Naive B cell (primary cell): ENCODE measurements around the gene OTOP2. TPM values are rescaled to one million over a fixed set of nuclear protein-coding genes. Genes with fewer than 3 reads are reported as not detected.
A peak's percentile ranks its signal among the peaks of the same experiment; 100 is the strongest.
"Not testable (repeated sequence)": the region's sequence is repeated elsewhere in the genome, so short reads cannot be mapped to it uniquely, and the experiment has no call there.

Source experiments
- ATAC-seq, 2 donors: fragments of 150-1000 bp; cut with Tn5 transposase; 2 replicates each; pipeline ENCODE4 v1.10.0; 2021; ENCODE audit warnings: low read depth in 2 of 2, mild to moderate bottlenecking in 2 of 2, moderate library complexity in 2 of 2
- DNase-seq: peaks from one replicate; pipeline ENCODE4 v3.0.0; 2022
- H3K27ac Mint-ChIP-seq, 6 donors: one replicate each; pipeline ENCODE4 v1.8.0; 2020 to 2022; ENCODE audit warnings: mild to moderate bottlenecking in 6 of 6, mixed read lengths in 6 of 6, moderate library complexity in 5 of 6, inconsistent platforms in 2 of 6
- H3K27me3 Mint-ChIP-seq, 3 donors: one replicate each; pipeline ENCODE4 v1.8.0; 2021 to 2022; ENCODE audit warnings: mixed read lengths in 3 of 3, mild to moderate bottlenecking in 1 of 3
- H3K36me3 Mint-ChIP-seq, 2 donors: one replicate each; pipeline ENCODE4 v1.8.0; 2020 to 2022; ENCODE audit warnings: mixed read lengths in 2 of 2, inconsistent platforms in 1 of 2, mild to moderate bottlenecking in 1 of 2
- H3K4me1 Mint-ChIP-seq, 3 donors: one replicate each; pipeline ENCODE4 v1.8.0; 2020 to 2022; ENCODE audit warnings: mixed read lengths in 3 of 3, inconsistent platforms in 1 of 3, mild to moderate bottlenecking in 1 of 3, moderate library complexity in 1 of 3
- H3K4me3 Mint-ChIP-seq, 8 donors: one replicate each; pipeline ENCODE4 v1.8.0; 2020 to 2022; ENCODE audit warnings: mild to moderate bottlenecking in 8 of 8, mixed read lengths in 8 of 8, moderate library complexity in 8 of 8, inconsistent platforms in 2 of 8
- H3K9me3 Mint-ChIP-seq, 7 donors: one replicate each; pipeline ENCODE4 v1.8.0; 2020 to 2022; ENCODE audit warnings: mixed read lengths in 7 of 7, mild to moderate bottlenecking in 5 of 7, inconsistent platforms in 2 of 7, moderate library complexity in 1 of 7
- polyA plus RNA-seq, 6 donors: library from polyadenylated mRNA; unstranded; fragments of 300-500 nt; fragmentation: Illumina TruSeq; gene quantifications; one replicate each; pipeline ENCODE4 v1.2.3, GENCODE V29; 2021; ENCODE audit warnings: low read depth in 6 of 6

Gene OTOP2
- polyA plus RNA-seq, 6 donors from 2014 or later: not detected

DNA sequence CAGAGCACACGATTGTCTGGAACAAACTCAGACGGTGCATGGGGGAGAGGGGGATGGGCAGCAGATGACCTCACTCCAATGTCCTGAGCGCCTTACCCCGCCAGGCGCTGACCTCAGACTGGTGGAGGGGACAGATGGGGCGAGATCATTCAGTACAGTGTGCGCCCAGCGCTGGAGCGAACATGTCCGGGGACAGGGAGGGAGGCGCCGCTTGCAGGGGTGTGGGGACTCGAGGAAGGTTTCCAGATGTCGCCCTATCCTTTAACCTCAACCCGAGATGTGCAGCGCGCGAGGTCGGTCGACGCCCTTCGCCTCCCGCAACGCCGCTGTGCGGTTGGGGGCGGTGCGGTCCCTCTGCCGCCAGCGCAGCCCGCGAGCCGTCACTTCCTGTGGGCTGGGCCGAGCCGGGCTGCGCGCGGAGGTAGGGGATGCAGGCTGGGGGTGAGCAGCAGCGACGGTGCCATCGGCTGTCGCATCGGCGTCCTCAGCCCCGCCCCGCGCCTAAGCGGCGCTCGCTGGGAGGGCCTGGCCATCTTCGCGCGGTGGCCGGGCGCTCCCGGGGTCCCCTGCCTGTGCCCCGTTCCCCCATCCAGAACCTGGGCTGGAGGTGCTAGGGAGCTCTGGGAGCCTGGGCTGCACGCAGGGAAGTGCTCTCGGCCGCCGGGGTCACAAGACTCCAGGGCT, 58.0 kb downstream of the OTOP2 start:
- Mint-ChIP-seq H3K9me3 (no peaks in the 10 kb centered on the region), H3K4me1 (peaks cover 10 to 22% (median 14%) of the 10 kb centered on the region in 3 donors), H3K27me3 (peaks cover 16 to 41% (median 28%) of the 10 kb centered on the region in 3 donors), H3K4me3 (peak overlapping the region; percentile 77 to 95 (median 92)), H3K36me3 (no peaks in the 10 kb centered on the region), H3K27ac (peak overlapping the region in 4 of 6 donors; percentile 52 to 90 (median 62))
- DNase-seq (peak; percentile 71), ATAC-seq (peak; percentile 94)

DNA sequence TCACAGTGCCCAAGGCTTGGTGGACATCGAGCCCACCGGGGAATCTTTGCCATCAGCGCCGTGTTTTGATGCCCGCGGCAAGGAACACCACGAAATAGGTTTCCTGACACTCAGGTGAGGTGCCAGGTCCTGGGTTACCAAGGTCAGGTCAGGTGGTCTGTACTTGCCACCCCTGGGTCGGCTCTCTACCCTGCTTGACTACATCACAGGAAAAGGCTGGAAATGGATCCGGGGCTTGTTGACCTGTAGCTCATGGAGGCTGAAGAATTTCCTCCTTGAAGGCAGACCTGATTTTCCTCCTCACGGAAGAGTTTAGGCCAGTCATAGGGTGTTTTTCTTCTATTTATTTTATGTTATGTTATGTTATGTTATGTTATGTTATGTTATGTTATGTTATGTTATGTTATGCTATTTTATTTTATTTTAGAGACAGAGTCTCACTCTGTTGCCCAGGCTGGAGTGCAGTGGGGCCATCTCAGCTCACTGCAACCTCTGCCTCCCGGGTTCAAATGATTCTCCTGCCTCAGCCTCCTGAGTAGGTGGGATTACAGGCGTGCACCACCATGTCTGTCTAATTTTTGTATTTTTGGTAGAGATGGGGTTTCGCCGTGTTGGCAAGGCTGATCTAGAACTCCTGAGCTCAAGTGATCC, 58.7 kb downstream of the OTOP2 start:
- Mint-ChIP-seq H3K27me3 (peaks cover 19 to 39% (median 25%) of the 10 kb centered on the region in 3 donors), H3K4me3 (peak overlapping the region; percentile 66 to 95 (median 82)), H3K27ac (peak overlapping the region in 2 of 6 donors; percentile 59 to 66), H3K4me1 (peaks cover 11 to 25% (median 16%) of the 10 kb centered on the region in 3 donors)
- H3K36me3 Mint-ChIP-seq, ATAC-seq, DNase-seq, H3K9me3 Mint-ChIP-seq: not testable (repeated sequence)

Other genes with a start within 250 kb of the OTOP2 start
- 1 to 10 TPM in 2 of 6 donors, under 1 TPM in 4; 0.22 to 3.2 (median 0.43) TPM for gene CD300LF, start 211.3 kb upstream of the OTOP2 start, polyA plus RNA-seq
- 10 to 100 TPM; 49.2 to 85.5 (median 56.4) TPM for gene RAB37, start 187.0 kb upstream of the OTOP2 start, polyA plus RNA-seq
- gene NHERF1, start 175.6 kb upstream of the OTOP2 start, polyA plus RNA-seq: 100 to 1,000 TPM in 3 of 6 donors, 10 to 100 TPM in 3; 66.4 to 122 (median 95.9) TPM
- 10 to 100 TPM in 5 of 6 donors, 1 to 10 TPM in 1; 9.6 to 29.0 (median 15.6) TPM for gene NAT9, start 147.9 kb upstream of the OTOP2 start, polyA plus RNA-seq
- under 1 TPM in 2 of 6 donors, not detected in 4; 0.04 to 0.05 TPM for gene GRIN2C, start 64.4 kb upstream of the OTOP2 start, polyA plus RNA-seq
- gene FDXR, start 51.3 kb upstream of the OTOP2 start, polyA plus RNA-seq: 1 to 10 TPM in 5 of 6 donors, not detected in 1; 1.2 to 6.1 (median 3.9) TPM
- gene FADS6, start 30.6 kb upstream of the OTOP2 start, polyA plus RNA-seq: not detected
- not detected for gene USH1G, start 1.0 kb upstream of the OTOP2 start, polyA plus RNA-seq
- not detected for gene OTOP3, start 11.6 kb downstream of the OTOP2 start, polyA plus RNA-seq
- under 1 TPM in 2 of 6 donors, not detected in 4; 0.08 to 0.23 TPM for gene HID1, start 48.5 kb downstream of the OTOP2 start, polyA plus RNA-seq
- not detected for gene CDR2L, start 63.4 kb downstream of the OTOP2 start, polyA plus RNA-seq
- 10 to 100 TPM; 32.4 to 47.3 (median 39.6) TPM for gene MRPL58, start 88.4 kb downstream of the OTOP2 start, polyA plus RNA-seq
- gene ATP5PD, start 122.7 kb downstream of the OTOP2 start, polyA plus RNA-seq: 100 to 1,000 TPM; 191 to 306 (median 269) TPM
- gene KCTD2, start 123.0 kb downstream of the OTOP2 start, polyA plus RNA-seq: 1 to 10 TPM; 2.9 to 9.8 (median 4.8) TPM
- 1 to 10 TPM; 1.1 to 4.0 (median 2.1) TPM for gene SLC16A5, start 163.7 kb downstream of the OTOP2 start, polyA plus RNA-seq
- gene ARMC7, start 185.7 kb downstream of the OTOP2 start, polyA plus RNA-seq: 1 to 10 TPM; 2.0 to 6.0 (median 4.5) TPM
- 100 to 1,000 TPM in 3 of 6 donors, 10 to 100 TPM in 3; 85.0 to 136 (median 111) TPM for gene NT5C, start 207.5 kb downstream of the OTOP2 start, polyA plus RNA-seq
- 10 to 100 TPM; 56.8 to 80.5 (median 72.7) TPM for gene JPT1, start 230.2 kb downstream of the OTOP2 start, polyA plus RNA-seq